ENCODE results near the gene ZNF678.

Gene ZNF678

GRCh38 chr1:227632325-227632724 is 69.0 kb downstream of the ZNF678 start:
- no peak overlapping the region for H3K4me3 ChIP-seq (ENCODE audit: low read length)
- TF ChIP-seq CTCF (conservative IDR thresholded peaks at IDR 0.05; ENCODE audit: low read depth, low read length), result no peak
- no peak for DNase-seq (ENCODE audit: low read depth)

GRCh38 chr1:227635596-227635995 is 72.2 kb downstream of the ZNF678 start:
- TF ChIP-seq CTCF (conservative IDR thresholded peaks at IDR 0.05; ENCODE audit: low read depth, low read length), result no peak
- no peak overlapping the region for H3K4me3 ChIP-seq (ENCODE audit: low read length)
- DNase-seq (ENCODE audit: low read depth), result no peak

- no peak overlapping the region for H3K4me3 ChIP-seq (ENCODE audit: low read length)
- no peak for DNase-seq (ENCODE audit: low read depth)
- no peak for TF ChIP-seq CTCF (conservative IDR thresholded peaks at IDR 0.05; ENCODE audit: low read depth, low read length)
These were observed 91.1 kb downstream of the ZNF678 start for GRCh38 chr1:227654431-227654830.

- no peak for DNase-seq (ENCODE audit: low read depth)
- no peak overlapping the region for H3K4me3 ChIP-seq (ENCODE audit: low read length)
- no peak for TF ChIP-seq CTCF (conservative IDR thresholded peaks at IDR 0.05; ENCODE audit: low read depth, low read length)
These were observed 91.7 kb downstream of the ZNF678 start for GRCh38 chr1:227654858-227655752.

- DNase-seq (ENCODE audit: low read depth), result no peak
- no peak overlapping the region for H3K4me3 ChIP-seq (ENCODE audit: low read length)
- peak; percentile 1 for TF ChIP-seq CTCF (conservative IDR thresholded peaks at IDR 0.05; ENCODE audit: low read depth, low read length)
These were observed 98.1 kb downstream of the ZNF678 start for GRCh38 chr1:227661495-227661894.

- H3K4me3 ChIP-seq (ENCODE audit: low read length), result no peak overlapping the region
- DNase-seq (ENCODE audit: low read depth), result no peak
- TF ChIP-seq CTCF (conservative IDR thresholded peaks at IDR 0.05; ENCODE audit: low read depth, low read length), result no peak
These were observed 99.6 kb downstream of the ZNF678 start for GRCh38 chr1:227662933-227663332.

GRCh38 chr1:227666286-227666685 is 102.9 kb downstream of the ZNF678 start:
- DNase-seq (ENCODE audit: low read depth), result no peak
- H3K4me3 ChIP-seq (ENCODE audit: low read length), result no peak overlapping the region
- TF ChIP-seq CTCF (conservative IDR thresholded peaks at IDR 0.05; ENCODE audit: low read depth, low read length), result no peak
